Thyroid gland (tissue), 4 donors: ENCODE data around the gene RASGRP1.

Experiments
- POLR2A ChIP-seq, 2 donors: fragments of 450-650 bp; IDR thresholded peaks; one replicate each; pipeline ENCODE4 v1.6.1; 2017; ENCODE audit warnings: antibody characterized with exemption in 2 of 2, mild to moderate bottlenecking in 2 of 2, moderate library complexity in 1 of 2
- TF ChIP-seq, protein P1 (sequence below), 6 experiments: fragments of 200-600 bp in 3 of 6; fragments of 450-650 bp in 3 of 6; sonication (generic) in 3 of 6; IDR thresholded peaks; one replicate each; pipeline ENCODE4 v1.5.1; 2016 to 2019; ENCODE audit warnings: antibody characterized with exemption in 6 of 6, mild to moderate bottlenecking in 2 of 6, inconsistent platforms in 1 of 6, moderate library complexity in 1 of 6

- TF ChIP-seq, protein P1, sequence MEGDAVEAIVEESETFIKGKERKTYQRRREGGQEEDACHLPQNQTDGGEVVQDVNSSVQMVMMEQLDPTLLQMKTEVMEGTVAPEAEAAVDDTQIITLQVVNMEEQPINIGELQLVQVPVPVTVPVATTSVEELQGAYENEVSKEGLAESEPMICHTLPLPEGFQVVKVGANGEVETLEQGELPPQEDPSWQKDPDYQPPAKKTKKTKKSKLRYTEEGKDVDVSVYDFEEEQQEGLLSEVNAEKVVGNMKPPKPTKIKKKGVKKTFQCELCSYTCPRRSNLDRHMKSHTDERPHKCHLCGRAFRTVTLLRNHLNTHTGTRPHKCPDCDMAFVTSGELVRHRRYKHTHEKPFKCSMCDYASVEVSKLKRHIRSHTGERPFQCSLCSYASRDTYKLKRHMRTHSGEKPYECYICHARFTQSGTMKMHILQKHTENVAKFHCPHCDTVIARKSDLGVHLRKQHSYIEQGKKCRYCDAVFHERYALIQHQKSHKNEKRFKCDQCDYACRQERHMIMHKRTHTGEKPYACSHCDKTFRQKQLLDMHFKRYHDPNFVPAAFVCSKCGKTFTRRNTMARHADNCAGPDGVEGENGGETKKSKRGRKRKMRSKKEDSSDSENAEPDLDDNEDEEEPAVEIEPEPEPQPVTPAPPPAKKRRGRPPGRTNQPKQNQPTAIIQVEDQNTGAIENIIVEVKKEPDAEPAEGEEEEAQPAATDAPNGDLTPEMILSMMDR (IDR thresholded peaks at IDR 0.05), result no peak
- TF ChIP-seq POLR2A (IDR thresholded peaks at IDR 0.05), result no peak
Measured at GRCh38 chr15:38506997-38507396, 57.6 kb downstream of the RASGRP1 start.
